NB4 (cell line): ENCODE data around the gene ZNF70.

Experiments used
- DNase-seq: peaks from one replicate; pipeline ENCODE4 v3.0.0; 2010; ENCODE audit warnings: low read depth
- H3K4me3 ChIP-seq: one replicate; pipeline ENCODE4 v1.5.1; 2011; ENCODE audit warnings: mild to moderate bottlenecking, low read depth, low read length, moderate library complexity
- MYC ChIP-seq: IDR thresholded peaks from 2 replicates; pipeline ENCODE4 v1.6.1; 2011; ENCODE audit warnings: low read depth, low read length
- POLR2A ChIP-seq: IDR thresholded peaks from 2 replicates; pipeline ENCODE4 v1.6.1; 2011; ENCODE audit warnings: mild to moderate bottlenecking; ENCODE audit not compliant: insufficient read length; ENCODE audit errors: extremely low read depth
- TF ChIP-seq, protein P1 (sequence below): IDR thresholded peaks from one replicate; pipeline ENCODE4 v1.5.1; 2012; ENCODE audit warnings: low read depth, low read length
- TF ChIP-seq, protein P2 (sequence below): IDR thresholded peaks from 2 replicates; pipeline ENCODE4 v1.6.1; 2011; ENCODE audit warnings: low read depth, low read length

ZNF70 gene

DNA sequence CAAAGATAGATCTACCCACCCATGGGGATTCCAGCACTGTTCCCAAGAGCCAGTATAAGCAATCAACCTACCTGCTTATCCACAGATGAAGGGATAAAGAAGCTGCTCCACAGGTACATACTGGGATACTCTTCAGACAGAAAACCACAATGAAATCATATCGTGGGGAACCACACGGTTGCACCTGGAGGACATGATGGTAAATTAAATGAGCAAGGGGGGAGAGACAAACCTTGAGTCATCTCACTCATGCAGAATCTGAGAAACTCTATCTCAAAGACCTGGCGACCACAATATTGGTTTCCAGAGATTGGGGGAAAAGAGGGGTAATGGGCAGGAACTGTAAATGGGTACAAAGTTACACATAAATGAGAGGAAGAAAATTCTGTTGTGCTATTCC lies 45.6 kb downstream of the ZNF70 start:
- TF ChIP-seq POLR2A = no peak
- TF ChIP-seq MYC = no peak
- TF ChIP-seq, protein P1, sequence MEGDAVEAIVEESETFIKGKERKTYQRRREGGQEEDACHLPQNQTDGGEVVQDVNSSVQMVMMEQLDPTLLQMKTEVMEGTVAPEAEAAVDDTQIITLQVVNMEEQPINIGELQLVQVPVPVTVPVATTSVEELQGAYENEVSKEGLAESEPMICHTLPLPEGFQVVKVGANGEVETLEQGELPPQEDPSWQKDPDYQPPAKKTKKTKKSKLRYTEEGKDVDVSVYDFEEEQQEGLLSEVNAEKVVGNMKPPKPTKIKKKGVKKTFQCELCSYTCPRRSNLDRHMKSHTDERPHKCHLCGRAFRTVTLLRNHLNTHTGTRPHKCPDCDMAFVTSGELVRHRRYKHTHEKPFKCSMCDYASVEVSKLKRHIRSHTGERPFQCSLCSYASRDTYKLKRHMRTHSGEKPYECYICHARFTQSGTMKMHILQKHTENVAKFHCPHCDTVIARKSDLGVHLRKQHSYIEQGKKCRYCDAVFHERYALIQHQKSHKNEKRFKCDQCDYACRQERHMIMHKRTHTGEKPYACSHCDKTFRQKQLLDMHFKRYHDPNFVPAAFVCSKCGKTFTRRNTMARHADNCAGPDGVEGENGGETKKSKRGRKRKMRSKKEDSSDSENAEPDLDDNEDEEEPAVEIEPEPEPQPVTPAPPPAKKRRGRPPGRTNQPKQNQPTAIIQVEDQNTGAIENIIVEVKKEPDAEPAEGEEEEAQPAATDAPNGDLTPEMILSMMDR = no peak
- TF ChIP-seq, protein P2, sequence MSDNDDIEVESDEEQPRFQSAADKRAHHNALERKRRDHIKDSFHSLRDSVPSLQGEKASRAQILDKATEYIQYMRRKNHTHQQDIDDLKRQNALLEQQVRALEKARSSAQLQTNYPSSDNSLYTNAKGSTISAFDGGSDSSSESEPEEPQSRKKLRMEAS = no peak
- H3K4me3 ChIP-seq = no peak overlapping the region

GRCh38 chr22:23704829-23705228 lies 46.1 kb downstream of the ZNF70 start:
- TF ChIP-seq MYC = no peak
- TF ChIP-seq, protein P2 = no peak
- TF ChIP-seq POLR2A = no peak
- TF ChIP-seq, protein P1 = no peak
- no peak for DNase-seq
- no peak overlapping the region for H3K4me3 ChIP-seq

More for the DNA sequence above, 45.6 kb downstream of the ZNF70 start:
- DNase-seq = no peak

GRCh38 chr22:23704062-23704461 lies 46.9 kb downstream of the ZNF70 start:
- no peak overlapping the region for H3K4me3 ChIP-seq
- TF ChIP-seq, protein P1 = no peak
- TF ChIP-seq MYC (no peak), POLR2A (no peak)
- TF ChIP-seq, protein P2 = no peak
- no peak for DNase-seq

DNA sequence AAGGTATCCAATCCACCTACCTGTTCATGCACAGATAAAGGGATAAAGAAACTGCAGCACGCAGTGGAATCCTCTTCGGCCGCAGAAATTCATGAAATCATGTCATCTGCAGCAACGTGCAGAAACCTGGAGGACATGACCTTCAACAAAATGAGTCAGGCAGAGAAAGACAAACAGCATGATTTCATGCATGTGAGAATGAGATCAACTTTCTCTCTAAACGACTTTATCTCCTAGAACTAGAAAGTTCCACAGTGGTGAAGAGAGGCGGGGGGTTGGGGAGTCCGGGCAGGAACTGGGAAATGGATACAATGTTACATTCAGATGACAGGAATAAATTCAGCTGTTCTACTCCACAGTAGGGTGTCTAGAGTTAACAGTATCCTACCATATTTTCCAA lies 50.2 kb downstream of the ZNF70 start:
- TF ChIP-seq, protein P1 = no peak
- no peak for TF ChIP-seq POLR2A
- no peak for TF ChIP-seq MYC
- TF ChIP-seq, protein P2 = no peak
- no peak for DNase-seq

DNA sequence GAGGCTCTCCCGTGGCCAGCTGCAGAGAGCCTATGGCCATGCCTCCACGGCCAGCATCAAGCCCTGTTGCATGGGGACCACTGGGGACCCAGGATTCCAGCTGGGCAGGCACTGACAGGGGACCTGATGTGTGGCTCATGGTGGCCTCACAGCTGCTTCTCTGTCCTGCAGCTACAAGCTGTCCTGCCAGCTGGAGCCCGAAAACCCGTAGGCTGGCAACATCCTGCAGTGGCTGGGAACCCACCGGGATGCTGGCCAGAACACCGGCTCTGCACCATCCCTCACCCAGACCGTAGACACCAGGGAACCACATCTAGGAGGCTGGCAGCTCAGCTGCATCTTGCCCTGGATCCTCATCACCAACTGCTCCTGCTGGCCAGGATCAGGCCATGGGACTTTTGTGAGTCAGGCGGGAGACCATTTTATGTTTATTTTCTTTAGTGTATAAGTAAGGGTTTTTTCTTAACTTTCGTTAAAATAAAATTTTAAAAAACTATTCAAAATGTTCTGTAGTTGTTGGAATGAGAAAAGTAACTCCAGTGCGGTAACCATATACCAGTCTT lies 52.2 kb downstream of the ZNF70 start:
- no peak for DNase-seq
- TF ChIP-seq POLR2A (no peak), MYC (no peak)
- TF ChIP-seq, protein P2 = no peak
- TF ChIP-seq, protein P1 = no peak
- no peak overlapping the region for H3K4me3 ChIP-seq

More for the DNA sequence above, 50.2 kb downstream of the ZNF70 start:
- no peak overlapping the region for H3K4me3 ChIP-seq

DNA sequence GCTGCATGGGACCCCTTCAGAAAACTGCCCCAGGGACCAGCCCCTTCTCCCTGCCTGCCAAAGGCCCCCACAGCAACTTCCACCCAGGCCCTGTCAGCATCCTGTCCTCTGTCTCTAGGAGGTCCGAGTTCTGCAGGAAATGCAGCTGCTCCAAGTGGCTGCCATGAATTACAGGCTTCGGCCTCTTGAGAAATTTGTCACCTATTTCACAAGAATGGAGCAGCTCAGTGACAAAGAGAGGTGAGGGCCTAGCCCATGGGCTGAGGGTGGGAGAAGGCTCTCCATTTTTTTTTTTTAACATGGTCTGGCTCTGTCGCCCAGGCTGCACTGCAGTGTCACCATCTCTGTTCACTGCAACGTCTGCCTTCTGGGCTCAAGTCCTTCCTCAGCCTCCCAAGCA lies 52.8 kb downstream of the ZNF70 start:
- TF ChIP-seq POLR2A = no peak
- peak; percentile 63 for DNase-seq
- no peak overlapping the region for H3K4me3 ChIP-seq
